ENCODE measurements around the gene LOC128125822.

The LOC128125822 gene

DNA sequence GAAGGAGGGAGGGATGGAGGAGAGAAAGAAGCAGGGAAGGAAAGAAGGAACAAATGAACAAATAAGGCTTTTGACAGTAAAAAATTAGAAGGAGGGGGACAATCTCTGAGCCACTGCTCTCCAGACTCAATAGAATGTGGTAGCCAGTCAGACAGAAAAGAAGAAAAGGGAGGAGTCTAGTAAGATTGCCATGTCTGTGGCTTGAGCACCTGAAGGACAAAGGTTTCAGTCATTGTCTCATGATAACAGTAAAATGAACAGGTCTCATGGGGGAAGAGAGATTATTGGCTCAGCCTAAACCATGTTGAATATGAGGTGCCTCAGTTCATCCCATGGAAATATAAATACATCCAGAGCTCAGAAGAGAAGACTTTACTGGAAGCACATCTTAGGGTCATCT lies 14.0 kb upstream of the LOC128125822 start:
- DNase-seq: no peak

DNA sequence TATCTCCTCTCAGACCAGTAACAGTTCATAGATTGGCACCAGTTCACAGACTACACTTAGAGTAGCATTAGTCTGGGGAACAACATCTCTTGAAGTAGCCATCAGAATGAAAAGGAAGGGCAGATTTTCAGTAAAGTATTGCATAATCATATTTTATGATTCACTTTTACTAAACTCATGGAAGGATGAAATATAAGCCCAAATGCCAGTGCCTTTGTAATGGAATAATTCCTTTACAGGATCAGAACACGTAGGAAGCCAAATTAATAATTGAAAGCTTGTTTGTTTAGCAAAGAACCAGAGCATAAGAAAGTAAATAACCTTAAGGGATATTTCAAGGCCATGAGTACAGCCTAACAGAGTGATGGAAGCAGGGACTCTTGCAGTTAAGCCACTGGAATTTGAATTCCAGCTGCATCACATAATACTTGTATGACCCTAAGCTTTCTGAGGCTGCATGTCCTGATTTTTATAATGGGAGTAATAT lies 11.4 kb upstream of the LOC128125822 start:
- no peak for DNase-seq

DNA sequence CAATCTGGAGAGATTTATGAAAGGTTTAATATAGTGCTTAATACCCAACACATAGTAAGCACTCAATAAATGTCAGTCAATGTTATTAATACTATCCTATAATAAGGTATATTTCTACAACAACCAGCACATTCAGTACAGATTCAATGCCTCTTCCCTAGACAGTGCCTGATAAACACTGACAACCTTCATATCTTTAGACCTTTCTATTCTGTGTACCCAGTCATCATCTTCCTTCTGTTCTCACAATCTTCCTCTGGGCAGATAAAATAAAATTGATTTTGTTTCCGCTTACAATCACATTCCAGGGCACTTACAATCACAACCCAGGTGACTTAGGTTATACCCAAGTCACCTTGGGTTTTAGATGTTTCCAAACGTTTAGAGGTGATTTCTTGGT lies 11.0 kb upstream of the LOC128125822 start:
- no peak for DNase-seq

DNA sequence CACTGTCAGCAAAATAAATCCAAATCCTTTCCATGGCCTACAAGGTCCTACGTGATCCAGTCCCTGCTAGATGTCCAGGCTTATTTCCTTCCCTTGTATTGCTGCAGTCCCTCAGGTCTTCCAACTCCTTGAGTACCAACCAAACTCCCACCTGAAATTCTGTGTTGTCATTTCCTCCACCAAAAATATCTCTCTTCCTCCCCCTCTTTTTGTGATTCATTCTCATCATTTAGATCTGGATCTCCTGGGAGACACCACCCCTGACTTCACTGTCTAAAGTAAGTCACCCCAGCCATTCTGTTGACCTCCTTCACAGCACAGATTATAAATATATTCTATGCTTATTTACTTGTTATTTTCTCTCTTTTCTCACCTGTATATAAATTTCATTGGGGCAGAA lies 9.0 kb upstream of the LOC128125822 start:
- DNase-seq: no peak

DNA sequence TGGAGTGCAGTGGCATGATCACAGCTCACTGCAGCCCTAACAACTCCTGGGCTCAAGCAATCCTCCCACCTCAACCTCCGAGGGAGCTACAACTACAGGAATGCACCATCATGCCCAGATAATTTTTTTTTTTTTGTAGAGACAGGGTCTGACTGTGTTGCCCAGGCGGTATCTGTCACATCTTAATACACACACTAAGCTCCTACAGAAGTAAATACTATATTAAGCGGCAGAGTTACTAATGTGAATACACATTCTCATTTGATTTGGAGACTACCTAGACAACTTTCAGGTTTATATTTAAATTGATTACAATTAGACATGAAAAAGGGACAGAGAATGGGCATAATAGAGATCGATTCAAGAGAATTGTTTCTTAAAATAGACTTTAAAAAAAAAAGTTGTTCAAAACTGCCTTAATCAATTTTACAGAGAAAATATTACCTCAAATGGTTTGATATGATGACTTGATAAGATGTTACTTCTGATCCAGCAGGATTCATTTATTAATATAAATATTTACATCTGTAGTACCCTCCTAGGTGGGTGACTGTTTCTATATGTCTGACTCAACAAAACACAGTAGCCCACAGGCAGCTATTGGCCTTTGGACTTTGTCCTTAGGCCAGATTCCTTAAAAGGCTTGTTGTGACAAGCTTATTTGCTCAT lies 7.1 kb upstream of the LOC128125822 start:
- no peak for DNase-seq

DNA sequence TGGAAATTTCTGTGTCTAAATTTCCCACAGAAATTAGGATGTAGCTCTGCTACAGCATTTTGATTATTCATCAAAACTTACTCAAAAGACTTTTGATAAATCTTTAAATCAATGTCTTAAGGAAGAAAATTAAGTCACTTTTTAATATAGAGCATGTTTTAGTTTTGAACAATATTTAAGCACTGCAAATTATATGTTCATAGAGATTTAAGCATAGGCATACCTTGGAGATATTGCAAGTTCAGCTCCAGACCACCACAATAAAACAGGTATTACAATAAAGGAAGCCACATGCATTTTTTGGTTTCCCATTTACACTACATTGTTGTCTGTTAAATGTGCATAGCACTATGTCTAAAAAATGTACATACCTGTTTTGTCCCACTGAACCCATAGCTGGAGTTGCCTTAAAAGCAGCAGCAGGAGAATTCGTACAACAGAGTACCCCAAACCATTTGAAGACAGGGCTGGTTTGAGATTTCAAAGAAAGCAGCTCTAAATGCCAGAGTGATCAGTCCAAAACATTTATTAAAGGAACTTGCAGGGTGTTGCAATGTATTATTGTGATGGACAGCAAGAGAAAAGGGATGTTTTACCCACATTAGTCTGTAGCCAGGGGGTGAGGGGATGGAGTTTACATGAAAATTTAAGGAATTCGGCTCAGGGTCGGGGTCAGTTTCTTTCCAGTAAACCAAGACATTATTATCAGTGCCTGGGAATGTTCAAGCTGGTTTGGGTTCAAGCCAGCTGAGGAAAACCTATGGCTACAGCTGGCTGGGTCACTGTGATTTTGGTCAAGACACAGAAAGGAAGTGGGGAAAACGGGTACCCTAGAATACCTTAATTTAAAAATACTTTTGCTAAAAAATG lies 6.3 kb upstream of the LOC128125822 start:
- DNase-seq: no peak

DNA sequence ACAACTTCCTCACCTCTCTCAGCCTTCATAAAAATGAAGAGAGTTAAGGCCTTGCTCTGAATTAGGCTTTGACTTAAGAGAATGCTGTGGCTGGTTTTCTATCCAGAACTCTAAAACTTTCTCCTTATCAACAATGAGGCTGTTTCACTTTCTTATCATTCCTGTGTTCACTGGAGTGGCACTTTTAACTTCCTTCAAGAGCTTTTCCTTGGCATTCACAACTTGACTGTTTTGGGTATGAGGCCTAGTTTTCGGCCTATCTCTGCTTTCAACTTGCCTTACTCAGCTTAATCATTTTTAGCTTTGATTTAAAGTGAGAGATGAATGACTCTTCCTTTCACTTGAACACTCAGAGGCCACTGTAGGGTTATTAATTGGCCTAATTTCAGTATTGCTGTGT lies 4.3 kb upstream of the LOC128125822 start:
- DNase-seq: no peak

DNA sequence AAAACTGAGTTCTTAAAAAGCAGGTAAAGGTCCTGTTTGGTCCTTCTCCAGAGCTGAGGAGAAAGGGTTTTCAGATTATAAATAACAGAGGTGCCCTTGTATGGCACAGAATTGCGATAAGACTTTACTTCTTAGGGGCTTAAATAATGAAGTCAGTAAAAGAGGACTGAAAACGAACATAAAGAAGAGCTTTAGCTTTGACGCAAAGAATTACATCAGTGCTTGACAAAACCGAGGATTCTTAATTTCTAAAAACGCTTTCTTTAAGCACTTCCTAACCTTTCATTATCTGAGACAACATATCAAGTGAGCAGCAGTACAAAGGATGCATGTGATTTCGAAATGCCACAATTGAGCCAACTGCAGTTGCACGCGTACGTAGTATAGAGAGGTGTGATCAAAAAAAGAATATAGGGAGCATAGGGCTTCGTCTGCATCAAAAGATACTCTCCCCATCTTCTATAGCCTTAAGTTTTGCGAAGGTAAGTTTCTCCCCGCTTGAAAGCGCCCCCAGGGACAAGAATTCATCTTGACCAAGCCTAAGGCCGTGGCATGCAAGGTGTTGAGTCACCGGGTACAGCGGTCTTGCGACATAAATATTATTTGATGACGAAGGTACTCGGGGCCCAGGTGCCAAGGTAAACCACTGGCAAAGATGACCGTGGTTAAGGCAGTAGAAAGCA lies 778 bp upstream of the LOC128125822 start:
- DNase-seq: no peak

DNA sequence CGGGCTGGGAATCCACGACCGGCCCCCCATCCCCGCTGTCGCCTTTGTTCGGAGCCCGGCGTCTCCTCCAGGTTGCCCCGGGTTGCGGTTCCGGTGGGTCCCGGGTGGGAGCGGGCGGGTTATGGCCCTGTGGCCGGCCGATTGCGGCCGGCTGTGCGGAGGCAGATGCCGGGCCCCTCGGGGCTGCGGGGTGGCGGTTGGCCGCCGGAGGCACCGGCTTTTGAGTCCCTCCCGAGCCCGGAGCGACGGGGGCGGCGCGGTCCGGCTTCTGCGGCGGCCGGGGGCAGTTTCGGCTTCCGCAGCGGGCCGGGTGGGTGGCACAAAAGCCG lies 431 bp downstream of the LOC128125822 start:
- no peak for DNase-seq

DNA sequence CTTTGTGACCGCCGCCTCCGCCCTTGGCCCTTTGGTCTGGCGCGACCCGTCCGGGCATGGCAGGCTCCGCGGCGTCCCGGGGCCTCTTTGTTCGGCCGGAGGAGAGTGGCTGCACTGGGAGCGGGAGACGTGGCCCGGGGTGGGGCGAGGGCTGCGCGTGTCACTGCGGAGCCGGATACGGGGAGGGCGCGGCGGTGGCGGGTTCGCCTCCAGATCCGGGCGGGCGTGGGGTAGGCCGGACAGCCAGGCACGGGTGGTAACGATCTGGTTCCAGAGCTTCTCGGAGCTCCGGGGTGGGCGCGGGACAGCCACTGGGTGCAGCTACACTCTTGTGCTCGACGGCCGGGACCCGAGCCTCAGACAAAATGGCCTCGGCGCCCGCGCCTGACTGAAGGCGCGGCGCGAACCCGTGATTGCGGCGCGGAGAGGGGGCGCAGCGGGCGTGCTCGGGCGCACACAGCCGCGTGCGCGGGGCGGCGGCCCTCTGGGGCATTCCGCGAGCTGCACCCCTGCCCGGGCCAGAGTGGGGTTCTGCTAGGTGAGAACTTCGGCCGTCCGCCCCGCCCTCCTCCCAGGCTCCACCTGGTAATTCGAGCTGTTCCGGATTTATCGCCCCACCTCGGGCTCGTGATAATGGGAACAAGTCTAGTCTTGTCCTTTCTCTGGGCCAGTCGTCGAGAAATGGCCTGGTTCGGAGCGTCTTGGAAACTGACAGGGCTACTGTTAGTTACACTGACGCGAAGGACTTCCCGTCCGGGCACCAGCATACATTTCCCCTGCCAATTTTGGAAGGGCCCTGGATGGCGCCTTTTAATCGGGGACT lies 1.0 kb downstream of the LOC128125822 start:
- peak; percentile 49 for DNase-seq

DNA sequence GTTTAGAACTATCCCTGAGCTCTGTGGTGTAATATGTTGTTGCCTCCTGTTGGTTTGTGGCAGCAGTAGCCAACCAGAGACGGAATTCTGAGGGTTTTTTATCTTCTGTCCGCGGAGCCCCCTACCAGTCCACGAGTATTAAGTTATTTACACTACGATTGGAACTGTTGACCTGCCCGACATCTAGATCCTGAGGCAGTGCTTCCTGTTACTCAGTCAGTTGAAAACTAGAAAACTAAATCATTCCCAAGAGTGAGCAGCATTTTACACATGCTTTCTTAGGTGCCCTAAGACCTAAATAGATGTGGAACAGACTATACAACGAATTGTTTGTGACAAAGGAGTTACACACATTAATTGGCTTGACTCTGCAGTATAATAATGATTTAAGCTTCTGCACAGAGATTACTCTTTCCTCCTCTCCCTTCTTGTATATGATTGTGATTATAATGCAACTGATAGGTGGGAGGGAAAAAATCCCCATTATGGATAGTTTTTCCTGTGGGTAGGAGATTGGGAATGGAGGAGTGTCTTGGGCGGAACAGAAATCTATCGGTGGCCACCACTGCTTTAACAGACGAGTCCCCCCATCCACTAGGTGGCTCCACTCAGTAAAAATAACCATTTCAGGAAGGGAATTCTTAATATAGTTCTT lies 1.7 kb downstream of the LOC128125822 start:
- peak; percentile 41 for DNase-seq

DNA sequence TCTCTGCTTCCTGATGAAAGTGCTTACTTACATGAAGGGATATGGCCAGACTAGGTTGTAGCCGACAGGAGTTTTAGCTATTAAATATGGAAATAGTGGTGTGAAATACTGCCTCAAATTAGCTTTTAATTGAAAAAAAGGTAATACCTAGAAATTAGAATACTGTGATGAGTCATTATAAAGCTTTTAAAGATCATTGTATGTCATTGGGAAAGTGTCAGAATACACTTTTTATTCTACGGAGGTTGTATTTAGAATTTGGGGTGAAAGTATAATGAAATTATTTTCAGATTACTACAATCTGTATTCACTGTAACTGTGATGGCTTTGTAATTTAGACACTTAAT lies 2.2 kb downstream of the LOC128125822 start:
- no peak for DNase-seq

DNA sequence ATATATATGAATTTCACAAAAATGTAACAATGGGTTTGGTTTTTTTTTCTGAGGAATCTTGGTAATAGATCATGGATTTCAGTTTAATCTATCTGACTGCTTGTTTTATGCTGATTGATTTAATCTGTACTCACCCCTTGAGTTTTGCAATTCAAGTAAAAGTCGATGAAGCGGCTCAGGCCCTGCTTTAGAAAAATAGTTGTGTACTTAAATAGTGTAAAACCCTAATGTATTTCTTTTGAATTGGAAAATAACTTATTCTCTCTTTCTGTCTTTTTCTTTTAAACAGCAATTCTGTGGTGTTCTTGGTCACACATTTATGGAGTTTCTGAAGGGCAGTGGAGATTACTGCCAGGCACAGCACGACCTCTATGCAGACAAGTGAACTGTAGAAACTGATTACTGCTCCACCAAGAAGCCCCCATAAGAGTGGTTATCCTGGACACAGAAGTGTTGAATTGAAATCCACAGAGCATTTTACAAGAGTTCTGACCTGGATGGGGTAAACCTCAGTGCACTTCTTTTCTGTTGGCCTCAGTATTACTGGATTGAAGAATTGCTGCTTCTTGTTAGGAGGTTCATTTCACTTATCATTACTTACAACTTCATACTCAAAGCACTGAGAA lies 4.0 kb downstream of the LOC128125822 start:
- DNase-seq: no peak

DNA sequence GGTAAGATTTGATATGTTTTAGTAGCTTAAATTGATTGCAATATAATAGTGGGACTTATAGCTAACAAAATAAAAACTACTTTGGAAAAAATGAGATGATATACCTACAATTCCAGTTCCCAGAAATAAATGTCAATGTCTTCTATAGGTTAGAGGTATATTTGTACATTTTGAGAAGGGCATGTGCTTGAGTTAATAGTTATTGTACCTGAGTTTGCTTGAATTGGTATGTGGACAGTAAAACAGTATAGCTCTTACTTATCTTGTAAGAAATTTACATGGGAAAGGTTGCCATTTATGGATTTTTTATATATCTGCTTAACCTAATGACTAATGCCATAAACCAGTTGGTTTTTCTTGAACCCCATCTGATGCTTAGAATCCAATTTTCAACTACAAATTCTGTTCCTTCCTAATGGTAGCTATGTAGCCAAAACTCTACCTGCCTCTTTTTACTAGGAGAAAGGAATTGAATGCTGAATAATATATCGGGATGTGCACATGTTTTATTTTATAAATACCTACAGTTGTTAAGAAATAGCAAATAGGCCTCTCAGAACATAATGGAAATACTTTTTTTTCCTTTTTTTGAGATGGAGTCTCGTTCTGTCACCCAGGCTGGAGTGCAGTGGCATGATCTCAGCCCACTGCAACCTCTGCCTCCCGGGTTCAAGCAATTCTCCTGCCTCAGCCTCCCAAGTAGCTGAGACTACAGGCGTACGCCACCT lies 4.9 kb downstream of the LOC128125822 start:
- no peak for DNase-seq

DNA sequence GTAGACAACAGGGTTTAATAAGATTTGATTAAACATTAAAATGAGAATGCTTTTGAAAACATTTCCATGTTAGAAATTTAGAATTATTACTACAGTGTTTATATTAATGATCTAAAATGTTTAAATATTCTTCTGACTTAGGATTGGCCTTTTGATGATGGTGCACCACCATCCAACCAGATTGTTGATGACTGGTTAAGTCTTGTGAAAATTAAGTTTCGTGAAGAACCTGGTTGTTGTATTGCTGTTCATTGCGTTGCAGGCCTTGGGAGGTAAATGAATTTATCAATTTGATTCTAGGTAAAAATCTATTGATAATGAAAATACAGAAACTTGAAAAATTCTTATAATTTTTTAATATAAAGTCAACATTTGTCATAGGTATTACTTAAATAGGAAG lies 6.5 kb downstream of the LOC128125822 start:
- DNase-seq: no peak

DNA sequence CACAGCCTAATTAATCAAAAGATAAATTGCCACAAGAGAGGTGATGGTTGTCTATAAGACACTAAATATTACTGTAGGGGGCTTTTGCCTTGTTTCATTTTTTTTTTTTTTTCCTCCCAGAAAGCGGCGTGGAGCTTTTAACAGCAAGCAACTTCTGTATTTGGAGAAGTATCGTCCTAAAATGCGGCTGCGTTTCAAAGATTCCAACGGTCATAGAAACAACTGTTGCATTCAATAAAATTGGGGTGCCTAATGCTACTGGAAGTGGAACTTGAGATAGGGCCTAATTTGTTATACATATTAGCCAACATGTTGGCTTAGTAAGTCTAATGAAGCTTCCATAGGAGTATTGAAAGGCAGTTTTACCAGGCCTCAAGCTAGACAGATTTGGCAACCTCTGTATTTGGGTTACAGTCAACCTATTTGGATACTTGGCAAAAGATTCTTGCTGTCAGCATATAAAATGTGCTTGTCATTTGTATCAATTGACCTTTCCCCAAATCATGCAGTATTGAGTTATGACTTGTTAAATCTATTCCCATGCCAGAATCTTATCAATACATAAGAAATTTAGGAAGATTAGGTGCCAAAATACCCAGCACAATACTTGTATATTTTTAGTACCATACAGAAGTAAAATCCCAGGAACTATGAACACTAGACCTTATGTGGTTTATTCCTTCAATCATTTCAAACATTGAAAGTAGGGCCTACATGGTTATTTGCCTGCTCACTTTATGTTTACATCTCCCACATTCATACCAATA lies 7.8 kb downstream of the LOC128125822 start:
- DNase-seq: no peak

DNA sequence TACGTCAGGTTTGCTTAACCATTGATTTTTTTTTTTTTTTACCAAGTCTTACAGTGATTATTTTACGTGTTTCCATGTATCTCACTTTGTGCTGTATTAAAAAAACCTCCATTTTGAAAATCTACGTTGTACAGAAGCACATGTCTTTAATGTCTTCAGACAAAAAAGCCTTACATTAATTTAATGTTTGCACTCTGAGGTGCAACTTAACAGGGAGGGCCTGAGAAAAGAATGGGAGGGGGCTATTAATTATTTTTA lies 8.4 kb downstream of the LOC128125822 start:
- no peak for DNase-seq

DNA sequence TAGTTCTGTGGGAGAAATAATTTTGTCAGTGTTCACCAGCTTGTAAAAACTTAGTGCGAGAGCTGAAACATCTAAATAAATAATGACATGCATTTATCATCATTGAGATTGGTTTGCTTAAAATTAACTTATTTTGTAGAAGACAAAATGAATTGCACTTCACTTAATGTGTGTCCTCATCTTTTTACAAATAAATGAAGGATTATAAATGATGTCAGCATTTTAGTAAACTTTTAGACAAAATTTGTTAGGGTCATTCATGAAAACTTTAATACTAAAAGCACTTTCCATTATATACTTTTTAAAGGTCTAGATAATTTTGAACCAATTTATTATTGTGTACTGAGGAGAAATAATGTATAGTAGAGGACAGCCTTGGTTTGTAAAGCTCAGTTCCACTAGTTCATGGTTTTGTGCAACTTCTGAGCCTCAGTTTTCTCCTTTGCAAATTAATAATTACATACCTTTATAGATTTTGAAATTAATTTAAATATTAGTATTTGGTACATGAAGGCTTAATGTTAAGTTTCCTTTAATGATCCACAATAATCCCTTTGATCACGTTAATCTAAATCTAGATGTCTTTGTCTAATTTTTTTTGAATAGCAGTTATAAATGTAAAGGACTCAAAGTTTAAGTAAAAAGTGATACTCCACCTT lies 9.2 kb downstream of the LOC128125822 start:
- DNase-seq: no peak

DNA sequence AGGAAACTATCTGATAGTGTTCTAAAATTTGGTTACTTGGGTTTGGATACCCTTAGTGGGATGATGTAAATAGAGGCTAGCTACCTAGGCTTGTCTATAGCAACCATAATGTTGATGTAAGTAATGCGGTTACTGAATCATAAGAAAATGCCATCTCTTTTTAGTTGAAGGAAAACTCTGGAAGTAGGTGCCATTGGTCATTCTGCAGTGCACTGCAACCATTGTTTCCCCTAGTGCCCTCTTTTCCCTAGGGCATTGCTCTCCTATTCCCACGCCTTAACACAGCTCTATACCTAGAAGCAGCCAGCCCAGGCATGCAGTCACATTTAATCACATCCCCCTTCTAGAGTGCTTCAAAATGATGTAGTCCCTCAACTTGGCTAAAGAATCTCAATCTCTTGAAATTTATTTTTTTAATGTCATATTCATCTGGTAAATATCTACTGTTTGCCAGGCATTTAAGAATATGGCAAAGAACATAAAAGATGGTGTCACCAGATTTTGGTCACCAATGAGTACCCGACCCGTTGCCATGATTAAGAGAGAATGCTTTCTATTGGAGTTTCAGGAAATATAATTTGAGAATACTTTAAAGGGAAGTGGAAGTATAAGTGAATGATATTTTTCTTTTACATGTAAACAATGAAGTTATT lies 10.4 kb downstream of the LOC128125822 start:
- DNase-seq: no peak

DNA sequence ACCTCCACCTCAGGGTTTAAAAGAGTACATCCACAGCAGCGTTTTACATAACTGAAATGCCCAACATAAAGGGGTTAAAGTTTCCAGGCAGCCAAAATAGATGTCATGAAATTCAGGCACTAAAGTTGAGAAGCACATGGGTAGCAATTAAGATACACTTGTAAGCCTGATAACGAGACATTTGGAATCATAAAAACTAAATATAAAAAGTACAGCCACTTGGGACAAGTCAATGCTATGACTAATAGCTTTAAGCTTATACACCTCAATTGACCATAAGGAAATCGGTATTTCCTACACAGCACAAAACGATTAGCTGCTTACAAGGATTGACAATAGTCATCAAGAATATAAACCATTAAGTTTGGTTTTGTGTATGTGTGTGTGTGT lies 11.8 kb downstream of the LOC128125822 start:
- DNase-seq: no peak

All from NCI-H1694 treated with DMSO at 0.1 percent for 48 hours (cell line).